ENCODE measurements around the gene CADM1.

DNA sequence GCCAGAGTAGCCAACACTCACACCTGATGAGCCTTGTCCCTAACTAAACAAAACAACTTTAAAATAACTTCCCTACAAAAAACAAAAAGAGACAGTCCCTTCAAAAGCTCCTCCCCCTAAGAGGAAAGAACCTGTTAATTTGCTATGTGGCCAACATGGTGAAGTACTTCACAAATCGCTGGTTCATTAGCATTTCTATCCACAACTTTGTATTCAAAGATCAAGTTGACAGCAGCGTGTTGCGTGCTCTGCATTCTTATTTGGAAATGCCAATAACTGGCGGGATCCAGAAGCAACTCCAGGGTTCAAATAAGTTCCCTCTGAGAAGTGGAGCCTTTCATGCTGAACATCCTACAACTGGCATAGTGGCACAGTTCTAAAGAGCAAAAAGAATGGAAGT, 48.6 kb downstream of the CADM1 start:
- TF ChIP-seq, protein P1, sequence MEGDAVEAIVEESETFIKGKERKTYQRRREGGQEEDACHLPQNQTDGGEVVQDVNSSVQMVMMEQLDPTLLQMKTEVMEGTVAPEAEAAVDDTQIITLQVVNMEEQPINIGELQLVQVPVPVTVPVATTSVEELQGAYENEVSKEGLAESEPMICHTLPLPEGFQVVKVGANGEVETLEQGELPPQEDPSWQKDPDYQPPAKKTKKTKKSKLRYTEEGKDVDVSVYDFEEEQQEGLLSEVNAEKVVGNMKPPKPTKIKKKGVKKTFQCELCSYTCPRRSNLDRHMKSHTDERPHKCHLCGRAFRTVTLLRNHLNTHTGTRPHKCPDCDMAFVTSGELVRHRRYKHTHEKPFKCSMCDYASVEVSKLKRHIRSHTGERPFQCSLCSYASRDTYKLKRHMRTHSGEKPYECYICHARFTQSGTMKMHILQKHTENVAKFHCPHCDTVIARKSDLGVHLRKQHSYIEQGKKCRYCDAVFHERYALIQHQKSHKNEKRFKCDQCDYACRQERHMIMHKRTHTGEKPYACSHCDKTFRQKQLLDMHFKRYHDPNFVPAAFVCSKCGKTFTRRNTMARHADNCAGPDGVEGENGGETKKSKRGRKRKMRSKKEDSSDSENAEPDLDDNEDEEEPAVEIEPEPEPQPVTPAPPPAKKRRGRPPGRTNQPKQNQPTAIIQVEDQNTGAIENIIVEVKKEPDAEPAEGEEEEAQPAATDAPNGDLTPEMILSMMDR (IDR thresholded peaks at IDR 0.05): no peak
- TF ChIP-seq POLR2A (IDR thresholded peaks at IDR 0.05): no peak

Data from prostate gland (tissue), 2 donors.